ENCODE measurements around the gene SNAPC4.

SNAPC4 gene

DNA sequence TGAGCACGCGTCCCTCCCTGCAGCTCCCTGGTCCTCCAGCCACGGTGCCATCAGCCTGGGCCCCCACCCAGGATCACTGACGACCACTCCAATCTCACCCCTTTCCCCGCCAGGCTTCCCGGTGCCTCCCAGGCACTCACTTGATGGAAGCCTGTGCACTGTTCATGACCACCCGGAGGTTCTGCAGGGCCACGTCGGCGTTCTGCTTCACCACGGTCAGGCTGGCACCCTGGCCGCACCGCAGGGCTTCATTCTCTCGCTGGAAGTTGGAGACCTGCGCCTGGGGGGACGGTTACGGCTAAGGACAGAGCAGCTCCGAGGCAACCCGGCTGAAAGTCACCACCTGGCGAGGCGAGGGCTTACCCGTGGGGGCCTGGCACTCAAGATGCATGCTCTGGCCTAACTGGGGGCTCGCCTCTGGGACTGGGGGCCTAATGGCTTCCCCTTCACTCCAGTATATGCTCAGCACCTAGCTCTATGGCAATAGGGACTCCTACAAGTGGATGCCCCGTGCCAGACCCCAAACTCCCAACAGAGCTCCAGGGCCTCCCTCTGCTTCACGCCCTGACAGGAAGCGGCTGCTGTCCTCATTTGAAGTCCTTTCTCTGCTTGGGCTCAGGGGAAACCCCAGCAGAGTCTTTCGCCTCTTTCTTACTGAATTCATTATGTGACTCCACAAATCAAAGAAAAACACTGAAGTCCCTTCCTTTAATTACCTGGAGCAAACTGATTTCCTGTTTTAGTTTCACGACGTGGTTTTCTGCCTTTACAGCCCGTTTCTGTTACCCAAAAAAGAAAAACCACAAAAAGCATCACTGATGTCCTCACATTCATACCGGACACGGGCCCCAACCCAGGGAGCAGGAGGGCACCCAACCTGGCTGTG, 4.2 kb upstream of the SNAPC4 start:
- Mint-ChIP-seq H3K27me3 (ENCODE audit: low read depth) (no peaks in the 10 kb centered on the region), H3K36me3 (ENCODE audit: low read depth) (peaks cover 34% of the 10 kb centered on the region), H3K4me3 (no peak overlapping the region), H3K27ac (no peak overlapping the region), H3K9me3 (no peaks in the 10 kb centered on the region), H3K4me1 (peaks cover 7% of the 10 kb centered on the region)
- TF ChIP-seq CTCF (IDR thresholded peaks at IDR 0.05; ENCODE audit: unreplicated experiment in 3 of 3) = no peak

- no peak for TF ChIP-seq CTCF (IDR thresholded peaks at IDR 0.05; ENCODE audit: unreplicated experiment in 3 of 3)
- Mint-ChIP-seq H3K36me3 (ENCODE audit: low read depth) (peaks cover 32% of the 10 kb centered on the region), H3K4me1 (peaks cover 8% of the 10 kb centered on the region), H3K27me3 (ENCODE audit: low read depth) (no peaks in the 10 kb centered on the region), H3K27ac (no peak overlapping the region), H3K4me3 (no peak overlapping the region), H3K9me3 (no peaks in the 10 kb centered on the region)
These were observed 3.6 kb upstream of the SNAPC4 start for GRCh38 chr9:136403538-136403914.

DNA sequence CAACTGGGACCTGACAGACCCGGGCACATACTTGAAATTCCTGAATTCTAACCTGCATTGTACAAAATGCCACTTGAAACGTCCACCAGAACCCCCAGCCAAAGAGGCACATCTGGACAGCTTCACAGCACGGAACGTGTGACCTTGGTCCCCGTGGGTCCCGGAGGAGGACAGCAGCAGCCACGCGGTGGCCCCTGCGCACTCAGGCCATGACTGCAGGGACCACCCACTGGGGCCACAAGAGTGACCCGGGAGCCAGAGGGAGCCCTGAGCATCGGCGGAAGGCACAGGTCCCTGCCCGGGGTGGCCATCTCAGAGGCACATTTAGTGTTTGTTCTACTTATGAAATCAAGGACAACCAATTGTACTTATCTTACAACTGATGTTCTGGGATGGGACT, 2.1 kb upstream of the SNAPC4 start:
- H3K36me3 Mint-ChIP-seq (ENCODE audit: low read depth) = peaks cover 29% of the 10 kb centered on the region

DNA sequence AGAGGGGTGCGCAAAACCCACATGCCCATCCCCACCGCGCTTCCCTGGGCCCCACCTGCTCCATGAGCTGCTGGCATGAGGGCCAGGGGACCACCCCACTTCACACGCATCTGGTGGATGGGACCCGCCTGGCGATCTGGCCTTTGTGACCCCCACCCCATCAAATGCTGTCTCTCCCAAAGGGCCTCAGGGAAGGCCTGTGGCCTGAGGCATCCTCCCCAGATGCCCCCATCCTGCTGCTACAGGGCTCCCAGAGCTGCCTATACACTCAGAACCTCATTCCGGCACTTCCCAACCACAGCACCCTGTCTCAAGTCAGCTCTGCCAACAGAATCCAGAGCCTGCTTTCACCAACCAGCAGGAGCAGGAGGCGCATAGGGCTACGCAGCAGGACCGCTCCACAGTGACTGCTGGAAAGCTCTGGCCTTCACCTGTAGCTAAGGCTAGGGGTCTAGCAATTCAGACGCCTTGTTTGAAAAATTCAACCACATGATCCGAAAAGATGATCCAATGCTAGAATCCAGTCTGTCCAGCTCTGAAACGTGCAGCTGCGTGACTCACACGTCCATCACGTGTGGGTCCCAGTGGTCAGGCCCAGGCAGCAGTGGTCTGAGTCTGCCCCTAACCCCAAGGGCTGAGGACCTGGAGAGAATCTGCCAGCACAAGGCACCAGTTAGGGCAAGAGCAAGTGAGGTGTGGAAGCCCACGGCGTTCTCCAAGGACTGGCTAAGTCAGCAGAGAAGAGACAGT, 1.4 kb upstream of the SNAPC4 start:
- Mint-ChIP-seq H3K4me3 (peak overlapping the region; percentile 61 to 76 (median 72)), H3K4me1 (peaks cover 9% of the 10 kb centered on the region), H3K36me3 (ENCODE audit: low read depth) (peaks cover 34% of the 10 kb centered on the region), H3K27ac (no peak overlapping the region), H3K27me3 (ENCODE audit: low read depth) (no peaks in the 10 kb centered on the region), H3K9me3 (no peaks in the 10 kb centered on the region)
- TF ChIP-seq CTCF (IDR thresholded peaks at IDR 0.05; ENCODE audit: unreplicated experiment in 3 of 3) = no peak

More for the DNA sequence above, 2.1 kb upstream of the SNAPC4 start:
- no peak for TF ChIP-seq CTCF (IDR thresholded peaks at IDR 0.05; ENCODE audit: unreplicated experiment in 3 of 3)
- H3K27ac Mint-ChIP-seq = no peak overlapping the region
- no peaks in the 10 kb centered on the region for H3K9me3 Mint-ChIP-seq
- peak overlapping the region in 1 of 3 experiments; percentile 42 for H3K4me3 Mint-ChIP-seq
- H3K27me3 Mint-ChIP-seq (ENCODE audit: low read depth) = no peaks in the 10 kb centered on the region
- H3K4me1 Mint-ChIP-seq = peaks cover 9% of the 10 kb centered on the region

GRCh38 chr9:136399176-136400037, 563 bp downstream of the SNAPC4 start:
- H3K9me3 Mint-ChIP-seq = no peaks in the 10 kb centered on the region
- H3K4me1 Mint-ChIP-seq = peaks cover 9% of the 10 kb centered on the region
- no peaks in the 10 kb centered on the region for H3K27me3 Mint-ChIP-seq (ENCODE audit: low read depth)
- peak overlapping the region in 2 of 3 experiments; percentile 68 to 82 for H3K27ac Mint-ChIP-seq
- H3K4me3 Mint-ChIP-seq = peak overlapping the region; percentile 86 to 94 (median 88)
- H3K36me3 Mint-ChIP-seq (ENCODE audit: low read depth) = peaks cover 28% of the 10 kb centered on the region
- no peak for TF ChIP-seq CTCF (IDR thresholded peaks at IDR 0.05; ENCODE audit: unreplicated experiment in 3 of 3)

Measured in nephron (organoid).